GM19043 (cell line): Measurements from ENCODE around the gene BCL2L12.

ENCODE experiments used
- ATAC-seq: cut with Tn5 transposase; IDR thresholded peaks from one replicate; pipeline ENCODE4 v1.9.1; 2021; ENCODE audit warnings: low read depth; ENCODE audit not compliant: unreplicated experiment

BCL2L12 gene

DNA sequence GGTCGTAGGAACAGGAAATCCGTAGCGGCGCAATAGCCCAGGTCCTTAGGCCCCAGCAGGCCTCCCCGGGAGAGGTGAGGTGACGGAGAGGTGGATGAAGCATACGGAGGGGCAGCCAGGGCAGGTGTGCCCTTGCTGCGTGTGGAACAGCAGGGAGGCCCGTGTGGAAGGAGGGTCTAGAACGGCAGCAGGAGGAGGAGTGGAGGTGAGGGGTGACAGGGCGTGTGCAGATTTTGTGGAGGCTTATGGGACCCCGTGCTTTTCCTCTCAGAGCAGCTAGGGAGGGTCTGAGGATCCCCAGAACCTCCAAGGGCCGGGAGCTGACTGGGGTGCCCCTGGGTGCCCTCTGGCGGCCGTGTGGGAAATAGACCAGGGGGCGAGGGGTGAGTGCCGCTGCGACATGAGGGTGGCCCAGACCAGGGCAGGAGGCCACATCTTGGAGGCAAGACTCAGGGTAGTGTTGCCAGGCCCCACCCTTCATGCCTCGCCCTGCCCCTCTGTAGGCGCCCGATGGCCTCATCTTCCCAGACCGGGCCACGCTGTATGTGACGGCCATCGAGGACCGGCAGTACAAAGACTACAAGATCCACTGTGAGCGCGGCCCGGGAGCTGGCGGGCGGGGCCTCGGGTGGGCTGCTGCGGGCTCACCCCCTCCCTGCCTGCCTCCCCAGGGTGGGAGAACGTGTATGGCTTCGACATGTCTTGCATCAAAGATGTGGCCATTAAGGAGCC is 18.7 kb downstream of the BCL2L12 start:
- ATAC-seq, result no peak

GRCh38 chr19:49684983-49685553 is 19.3 kb downstream of the BCL2L12 start:
- no peak for ATAC-seq

- no peak for ATAC-seq
These were observed 20.2 kb downstream of the BCL2L12 start for GRCh38 chr19:49685845-49686332.

GRCh38 chr19:49686503-49687088 is 20.9 kb downstream of the BCL2L12 start:
- ATAC-seq, result no peak

- ATAC-seq, result no peak
These were observed 21.4 kb downstream of the BCL2L12 start for GRCh38 chr19:49687150-49687549.

- no peak for ATAC-seq
These were observed 22.0 kb downstream of the BCL2L12 start for GRCh38 chr19:49687566-49688316.

- ATAC-seq, result no peak
These were observed 22.9 kb downstream of the BCL2L12 start for GRCh38 chr19:49688531-49689132.

DNA sequence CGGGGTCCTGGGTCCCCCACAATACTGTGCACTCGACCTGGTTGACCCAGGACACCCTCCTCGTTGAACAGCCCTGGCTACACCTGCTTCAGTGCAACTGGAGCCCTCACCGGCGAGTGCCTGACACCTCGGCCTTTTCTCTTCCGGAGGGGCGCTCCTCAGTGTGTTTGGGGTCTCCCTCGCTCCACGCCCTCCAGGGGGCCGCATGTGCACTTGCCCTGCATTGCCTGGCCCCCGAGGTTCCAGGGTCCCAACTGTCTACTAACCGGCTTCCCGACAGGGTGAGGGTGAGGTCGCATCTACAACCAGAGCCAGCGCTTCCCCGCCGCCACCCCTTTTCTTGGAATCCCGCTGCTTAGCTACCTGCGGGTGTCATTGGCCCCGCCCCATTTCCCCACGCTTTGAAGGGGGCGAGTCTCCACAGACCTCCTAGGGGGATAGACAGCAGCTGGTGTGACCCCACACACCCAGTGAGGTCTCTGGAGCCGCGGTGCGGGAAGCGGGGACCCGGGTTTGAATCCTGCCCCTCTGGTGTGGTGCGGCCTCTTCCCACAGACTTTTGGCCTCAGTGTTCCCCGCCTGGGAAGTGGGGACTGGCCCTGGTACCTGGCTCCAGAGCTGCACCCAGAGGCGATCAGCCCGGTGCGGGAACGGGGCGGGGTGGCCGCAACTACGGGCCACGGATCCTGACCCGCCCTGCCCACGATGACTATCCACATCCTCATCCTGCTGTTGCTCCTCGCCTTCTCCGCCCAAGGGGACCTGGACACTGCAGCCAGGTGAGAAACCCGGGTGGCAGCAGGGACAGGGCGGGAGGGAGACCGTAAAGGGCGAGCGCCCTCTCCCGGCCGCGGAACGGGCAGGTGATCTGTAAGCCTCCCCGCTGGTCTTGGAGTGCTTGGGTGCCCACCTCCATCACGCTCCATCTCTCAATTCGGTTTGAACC is 23.7 kb downstream of the BCL2L12 start, which contains the start of gene ADM5:
Gene ADM5, plus strand, starts transcription at position 462 of the 946 bp plus-strand sequence. Its CDS starts 244 bp downstream, at position 706.
- ATAC-seq, result no peak

GRCh38 chr19:49690079-49690655 is 24.4 kb downstream of the BCL2L12 start:
- ATAC-seq, result no peak

DNA sequence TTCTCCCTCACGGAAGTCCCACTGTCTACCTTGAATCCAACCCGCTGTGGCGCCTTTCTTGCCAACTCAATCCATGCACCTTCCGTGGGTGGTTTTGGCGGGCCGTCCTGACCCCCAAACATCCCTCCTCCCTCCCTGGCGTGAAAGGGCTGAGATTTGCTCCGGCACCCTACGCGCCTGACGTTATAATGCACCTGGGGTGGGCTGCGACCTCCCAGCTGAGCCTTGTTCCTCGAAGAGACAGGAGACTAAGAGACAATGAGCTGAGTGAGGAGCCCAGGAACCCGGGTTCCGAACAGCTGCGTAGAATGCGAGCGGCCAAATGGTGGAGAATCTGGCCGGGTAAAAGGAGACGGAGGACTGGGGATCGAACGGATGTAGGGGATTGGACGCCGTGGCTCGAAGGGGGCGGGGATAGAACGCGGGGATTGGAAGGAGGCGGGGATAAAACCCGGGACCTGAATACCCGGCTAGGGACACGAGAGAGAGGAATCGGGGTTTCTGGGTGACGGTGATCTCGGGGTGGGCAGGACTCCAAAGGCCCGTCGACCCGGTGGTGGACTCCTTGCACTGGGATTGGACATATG is 25.0 kb downstream of the BCL2L12 start, which contains the start of gene CPT1C:
Gene CPT1C, plus strand, starts transcription at position 461 of the 587 bp plus-strand sequence. CDS start 1,137 bp downstream, outside the sequence.
- ATAC-seq, result no peak

- ATAC-seq, result no peak
These were observed 25.8 kb downstream of the BCL2L12 start for GRCh38 chr19:49691243-49692146.

- no peak for ATAC-seq
These were observed 26.4 kb downstream of the BCL2L12 start for GRCh38 chr19:49692147-49692506.

DNA sequence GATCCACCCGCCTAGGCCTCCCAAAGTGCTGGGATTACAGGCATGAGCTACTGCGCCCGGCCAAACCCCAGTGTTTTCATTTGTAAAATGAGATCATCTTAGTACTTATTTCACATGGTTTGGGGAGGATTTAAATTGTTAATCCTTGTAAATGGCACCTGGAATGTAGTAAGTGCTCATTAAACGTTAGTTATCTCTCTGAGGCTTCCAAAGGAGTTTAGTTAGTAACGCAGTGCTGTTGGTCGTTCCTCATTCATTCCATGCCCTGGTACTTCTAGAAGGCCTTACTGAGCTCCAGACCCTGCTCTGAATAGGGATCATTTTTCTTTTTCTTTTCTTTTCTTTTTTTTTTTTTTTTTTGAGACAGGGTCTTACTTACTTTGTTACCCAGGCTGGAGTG is 30.4 kb downstream of the BCL2L12 start:
- no peak for ATAC-seq

DNA sequence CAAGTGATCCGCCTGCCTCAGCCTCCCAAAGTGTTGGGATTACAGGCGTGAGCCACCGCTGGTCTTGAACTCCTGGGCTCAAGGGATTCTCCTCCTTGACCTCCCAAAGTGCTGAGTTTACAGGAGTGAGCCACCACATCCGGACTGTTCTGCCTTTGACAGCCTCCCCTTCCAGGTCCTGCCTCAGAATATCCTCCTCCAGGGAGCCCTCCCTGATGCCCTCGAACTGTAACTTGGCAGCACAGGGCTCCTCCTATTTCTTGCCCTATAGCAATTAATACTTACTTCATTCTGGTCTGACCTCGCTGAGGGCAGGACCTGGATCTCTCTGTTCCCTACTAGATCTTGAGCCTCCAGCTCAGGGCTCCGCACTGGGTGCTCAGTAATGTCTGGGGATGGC is 31.1 kb downstream of the BCL2L12 start:
- no peak for ATAC-seq

DNA sequence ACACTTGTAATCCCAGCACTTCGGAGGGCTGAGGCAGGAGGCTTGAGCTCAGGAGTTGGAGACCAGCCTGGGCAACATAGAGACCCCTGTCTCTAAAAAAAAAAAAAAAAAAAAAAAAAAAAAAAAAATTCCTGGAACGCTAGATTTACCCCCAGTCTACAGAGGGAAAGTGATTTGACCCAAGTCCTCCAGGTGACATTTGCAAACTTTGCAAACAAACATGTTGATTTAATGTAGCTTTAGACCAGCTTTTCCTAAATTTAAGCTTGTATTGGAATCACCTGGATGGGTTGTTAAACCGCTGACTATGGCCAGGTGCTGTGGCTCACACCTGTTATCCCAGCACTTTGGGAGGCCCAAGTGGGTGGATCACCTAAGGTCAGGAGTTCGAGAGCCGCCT is 33.6 kb downstream of the BCL2L12 start:
- ATAC-seq, result no peak

DNA sequence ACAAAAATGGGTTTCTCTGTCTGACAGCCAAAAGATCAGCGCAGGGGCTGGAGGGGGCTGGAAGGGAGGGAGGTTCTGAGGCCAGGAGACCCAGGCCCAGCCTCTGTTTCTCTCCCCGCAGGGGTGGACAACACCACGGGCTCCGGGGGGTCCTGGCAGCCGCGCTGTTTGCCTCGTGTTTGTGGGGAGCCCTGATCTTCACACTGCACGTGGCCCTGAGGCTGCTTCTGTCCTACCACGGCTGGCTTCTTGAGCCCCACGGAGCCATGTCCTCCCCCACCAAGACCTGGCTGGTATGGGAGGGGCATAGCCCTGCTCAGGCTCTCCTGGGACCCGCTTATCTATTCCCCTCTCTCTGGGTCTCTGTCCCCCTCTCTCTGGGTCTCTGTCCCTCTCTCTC is 34.8 kb downstream of the BCL2L12 start:
- no peak for ATAC-seq

DNA sequence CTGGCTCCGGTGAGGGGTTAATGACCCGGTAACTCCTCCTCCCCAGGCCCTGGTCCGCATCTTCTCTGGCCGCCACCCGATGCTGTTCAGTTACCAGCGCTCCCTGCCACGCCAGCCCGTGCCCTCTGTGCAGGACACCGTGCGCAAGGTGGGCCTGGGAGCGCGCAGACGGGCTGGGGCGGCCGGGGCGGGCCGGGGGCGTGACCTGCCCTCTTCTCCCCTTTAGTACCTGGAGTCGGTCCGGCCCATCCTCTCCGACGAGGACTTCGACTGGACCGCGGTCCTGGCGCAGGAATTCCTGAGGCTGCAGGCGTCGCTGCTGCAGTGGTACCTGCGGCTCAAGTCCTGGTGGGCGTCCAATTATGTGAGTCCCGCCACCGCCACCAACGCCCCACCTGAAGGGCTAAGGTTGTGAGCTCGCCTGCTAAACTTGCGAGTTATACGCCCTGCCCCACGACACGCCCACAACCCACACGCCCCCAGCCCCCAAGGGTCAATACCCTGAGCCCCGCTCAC is 35.6 kb downstream of the BCL2L12 start:
- no peak for ATAC-seq
